GM12878 (cell line): ENCODE measurements around the gene IL4. TPM values are rescaled to one million over a fixed set of nuclear protein-coding genes. Genes with fewer than 3 reads are reported as not detected.

ENCODE experiments used
- ATAC-seq: fragments of 200-7000 bp; cut with Tn5 transposase; 3 replicates; pipeline ENCODE4 v1.9.1; 2020; ENCODE audit warnings: mild to moderate bottlenecking, moderate library complexity
- BruUV-seq: library from RNA; stranded (reverse); fragments of 400-500 nt; replicated peaks from 2 replicates; lab custom pipeline; 2021; lab: Mats Ljungman, UMichigan
- CTCF ChIA-PET: fragments of 300-600 bp; sonication (Branson Sonifier 250); formaldehyde crosslinking; extraction: SDS; loops from one replicate; lab custom pipeline; 2021; ENCODE audit warnings: inconsistent platforms; lab: Yijun Ruan, JAX
- POLR2A ChIA-PET: fragments of 350-600 bp; formaldehyde crosslinking; extraction: SDS; loops from one replicate; lab custom pipeline; 2021; ENCODE audit warnings: inconsistent platforms; lab: Charles Lee
- RAD21 ChIA-PET: fragments of 300-600 bp; sonication (Branson Sonifier 250); formaldehyde crosslinking; loops from one replicate; lab custom pipeline; 2023; ENCODE audit warnings: antibody characterized with exemption; ENCODE audit not compliant: unreplicated experiment; lab: Charles Lee
- SMC1A ChIA-PET: fragments of 300-600 bp; sonication (Branson Sonifier 250); formaldehyde crosslinking; loops from one replicate; lab custom pipeline; 2023; ENCODE audit not compliant: unreplicated experiment, uncharacterized antibody; lab: Charles Lee
- DNase-seq: peaks from one replicate; pipeline ENCODE4 v3.0.0-alpha.2; 2011; ENCODE audit warnings: low read depth, low spot score
- FAIRE-seq: peaks from 3 replicates; lab custom pipeline; 2011; peaks lifted over from hg19 to GRCh38; lab: Jason Lieb, UNC
- H2AFZ ChIP-seq: 2 replicates; pipeline ENCODE4 v1.6.0; 2011; ENCODE audit warnings: low read depth, low read length, control low read depth; ENCODE audit not compliant: control insufficient read depth
- H3K27ac ChIP-seq: 2 replicates; pipeline ENCODE4 v1.5.1; 2011; ENCODE audit warnings: control low read depth; ENCODE audit not compliant: control insufficient read depth, insufficient read depth
- H3K27me3 ChIP-seq, 2 experiments: replicated peaks in 1 of 2; 2 replicates each; pipeline versions ENCODE4 v1.6.0 to v1.6.1; 2011; ENCODE audit warnings: low read length in 1 of 2; ENCODE audit not compliant: control insufficient read depth in 2 of 2, insufficient read depth in 2 of 2
- H3K36me3 ChIP-seq, 2 experiments: 2 replicates each; pipeline ENCODE4 v1.5.1; 2011; ENCODE audit warnings: low read length in 1 of 2; ENCODE audit not compliant: control insufficient read depth in 2 of 2, insufficient read depth in 2 of 2
- H3K4me1 ChIP-seq: 2 replicates; pipeline ENCODE4 v1.6.1; 2011; ENCODE audit warnings: mild to moderate bottlenecking, low read length, moderate library complexity, mixed read lengths; ENCODE audit not compliant: control insufficient read depth, insufficient read depth
- H3K4me2 ChIP-seq: 2 replicates; pipeline ENCODE4 v1.6.0; 2011; ENCODE audit warnings: control low read depth; ENCODE audit not compliant: control insufficient read depth, insufficient read depth
- H3K4me3 ChIP-seq: fragments of 200-600 bp; sonication (generic); 2 replicates; pipeline ENCODE4 v1.5.1; 2016
- H3K79me2 ChIP-seq: 2 replicates; pipeline ENCODE4 v1.6.0; 2011; ENCODE audit warnings: low read length; ENCODE audit not compliant: control insufficient read depth, insufficient read depth
- H3K9ac ChIP-seq: 2 replicates; pipeline ENCODE4 v1.8.0; 2011; ENCODE audit warnings: low read length, control low read depth, mixed read lengths; ENCODE audit not compliant: control insufficient read depth, insufficient read depth
- H3K9me3 ChIP-seq: replicated peaks from 3 replicates; pipeline ENCODE4 v1.5.1; 2011; ENCODE audit warnings: mild to moderate bottlenecking, low read length; ENCODE audit not compliant: control insufficient read depth, insufficient read depth
- H4K20me1 ChIP-seq: 2 replicates; pipeline ENCODE4 v1.6.0; 2011; ENCODE audit not compliant: control insufficient read depth, insufficient read depth
- BCL11A ChIP-seq: IDR thresholded peaks from 2 replicates; pipeline ENCODE4 v1.6.1; 2011; ENCODE audit warnings: low read depth, low read length
- BHLHE40 ChIP-seq, 2 experiments: fragments of 450-650 bp in 1 of 2; IDR thresholded peaks; 2 replicates each; pipeline ENCODE4 v1.6.1; 2011 to 2017; ENCODE audit warnings: low read depth in 2 of 2, borderline replicate concordance in 1 of 2, improper control_type of control experiment in 1 of 2, low read length in 1 of 2, mild to moderate bottlenecking in 1 of 2
- CREB1 ChIP-seq: IDR thresholded peaks from 2 replicates; pipeline ENCODE4 v1.6.1; 2012; ENCODE audit warnings: low read depth, mild to moderate bottlenecking, inconsistent platforms
- IKZF1 ChIP-seq: fragments of 450-650 bp; conservative IDR thresholded peaks from 2 replicates; pipeline ENCODE4 v1.6.1; 2017; ENCODE audit warnings: antibody characterized with exemption, mild to moderate bottlenecking
- IKZF2 ChIP-seq, 2 experiments: fragments of 450-650 bp; IDR thresholded peaks; 2 replicates each; pipeline ENCODE4 v1.6.1; 2017; ENCODE audit warnings: mild to moderate bottlenecking in 2 of 2, moderate library complexity in 2 of 2
- IRF4 ChIP-seq: IDR thresholded peaks from 2 replicates; pipeline ENCODE4 v1.6.1; 2011; ENCODE audit warnings: low read depth, low read length
- MTA2 ChIP-seq: fragments of 450-650 bp; IDR thresholded peaks from 2 replicates; pipeline ENCODE4 v1.6.1; 2016; ENCODE audit warnings: low read depth, mild to moderate bottlenecking, moderate library complexity
- RAD51 ChIP-seq: fragments of 450-650 bp; IDR thresholded peaks from 2 replicates; pipeline ENCODE4 v1.6.1; 2016; ENCODE audit warnings: moderate library complexity, mild to moderate bottlenecking, inconsistent platforms
- SPI1 ChIP-seq: IDR thresholded peaks from 2 replicates; pipeline ENCODE4 v1.6.1; 2011; ENCODE audit warnings: low read depth, mild to moderate bottlenecking, low read length, moderate library complexity, borderline replicate concordance; ENCODE audit not compliant: insufficient read depth
- SRF ChIP-seq, 2 experiments: IDR thresholded peaks; 2 replicates each; pipeline ENCODE4 v1.6.1; 2011; ENCODE audit warnings: low read depth in 2 of 2, low read length in 2 of 2, mild to moderate bottlenecking in 1 of 2, moderate library complexity in 1 of 2
- TCF3 ChIP-seq: IDR thresholded peaks from 2 replicates; pipeline ENCODE4 v1.6.1; 2012; ENCODE audit warnings: low read depth, mild to moderate bottlenecking, low read length, borderline replicate concordance; ENCODE audit not compliant: insufficient read depth
- ZNF274 ChIP-seq: IDR thresholded peaks from one replicate; pipeline ENCODE4 v1.8.0; 2011; ENCODE audit not compliant: insufficient read length, insufficient read depth
- WGBS: methylation state at CpG from one replicate; pipeline ENCODE4 v1.1.6; 2016; ENCODE audit warnings: low lambda C conversion rate; ENCODE audit not compliant: insufficient replicate concordance, insufficient coverage; ENCODE audit errors: missing lambda C conversion rate; 5-methylcytosine and 5-hydroxymethylcytosine counted together
- in situ Hi-C: fragments of 300-500 bp; cut with MboI; formaldehyde crosslinking; loops from 9 replicates; pipeline ENCODE4 v1.14.3; 2018; ENCODE audit warnings: mixed read lengths
- intact Hi-C: fragments of 100-400 bp; cut with micrococcal nuclease; formaldehyde crosslinking; loops from one replicate; pipeline ENCODE4 v1.14.2; 2022; ENCODE audit not compliant: unreplicated experiment
- polyA plus RNA-seq, 11 experiments: library from polyadenylated mRNA; depleted of rRNA in 4 of 11; unstranded in 6 of 11; stranded (reverse) in 5 of 11; fragments of >200 nt; fragmentation: Nextera tagmentation in 4 of 11; fragmentation: Illumina TruSeq in 1 of 11; extraction: Ambion mirVana in 4 of 11; extraction: Trizol in 1 of 11; gene quantifications; 1 replicate in 1 of 11; 2 replicates in 10 of 11; pipeline versions ENCODE4 v1.2.1 to v1.2.3, GENCODE V29; 2011 to 2016; ENCODE audit warnings: inconsistent platforms in 2 of 11, missing spikeins in 2 of 11, low read depth in 1 of 11
- total RNA-seq, 4 experiments: library from RNA; depleted of rRNA in 3 of 4; stranded (reverse); fragments of >200 nt in 3 of 4; fragmentation: Illumina TruSeq in 1 of 4; extraction: Trizol in 1 of 4; gene quantifications; 2 replicates each; pipeline versions ENCODE4 v1.2.1 to v1.2.3, GENCODE V29; 2013 to 2021
- TF ChIP-seq, protein P1 (sequence below): fragments of 450-650 bp; IDR thresholded peaks from 2 replicates; pipeline ENCODE4 v1.6.1; 2017; ENCODE audit warnings: low read depth, mild to moderate bottlenecking, moderate library complexity
- TF ChIP-seq, protein P2 (sequence below): fragments of 450-650 bp; IDR thresholded peaks from 2 replicates; pipeline ENCODE4 v1.6.1; 2016; ENCODE audit warnings: mild to moderate bottlenecking
- TF ChIP-seq, protein P3 (sequence below): fragments of 450-650 bp; IDR thresholded peaks from 2 replicates; pipeline ENCODE4 v1.6.1; 2017; ENCODE audit warnings: mild to moderate bottlenecking, moderate library complexity

Gene IL4
- total and polyA plus RNA-seq, 10 of the 15 experiments (the other 5 are each of a cell fraction or from before 2014, with no cell fraction given): 0.20 to 0.80 (median 0.50) TPM; not detected in 7

DNA sequence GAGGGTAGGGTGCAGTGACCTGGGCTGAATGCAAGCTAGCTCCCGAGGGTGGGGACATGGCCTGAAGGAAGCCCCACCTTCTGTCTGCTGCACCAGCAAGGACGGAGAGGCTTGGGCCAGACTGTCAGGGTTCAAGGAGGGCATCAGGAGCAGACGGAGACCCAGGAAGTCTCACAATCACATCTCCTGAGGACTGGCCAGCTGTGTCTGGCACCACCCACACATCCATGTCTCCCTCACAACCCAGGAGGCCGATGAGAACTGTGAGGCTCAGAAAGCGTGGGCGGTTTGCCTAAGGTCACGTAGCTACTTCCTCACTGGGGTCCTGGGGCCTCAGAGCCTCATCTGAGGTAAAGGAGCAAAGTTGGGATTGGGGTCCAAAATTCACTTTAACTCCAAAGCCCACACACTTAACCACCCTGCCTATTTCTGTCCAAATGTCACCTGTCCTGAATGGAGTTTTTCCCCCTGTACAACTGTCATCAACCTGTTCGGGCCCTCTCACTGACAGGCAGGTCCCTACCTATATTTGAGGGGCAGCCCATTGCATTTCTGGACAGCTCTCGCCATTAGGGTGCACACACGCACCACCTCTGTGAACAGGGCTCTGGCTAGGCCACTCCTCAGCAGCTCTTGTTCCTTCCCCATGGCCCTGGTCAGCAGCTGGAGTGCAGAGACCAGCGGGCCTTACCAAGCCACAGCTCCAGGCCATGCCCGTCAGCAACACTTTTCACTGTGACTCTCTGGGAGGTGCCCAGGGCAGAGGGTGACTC, 12.4 kb upstream of the IL4 start:
- SMC1A ChIA-PET: interaction anchor here (0.6 to 12.1 kb wide), 33 partner anchors 11 to 445 kb away, joined by 3 to 156 read pairs (median 4); partner anchors contain the start of genes CCNI2, GDF9, IL4 and KIF3A
- intact Hi-C loops: loop anchor here (2.0 to 5.0 kb wide), 9 partner anchors 21 to 239 kb away; partner anchors contain the start of genes GDF9, KIF3A and UQCRQ
- peak overlapping the region; percentile 84 for H2AFZ ChIP-seq
- peak overlapping the region; percentile 54 for H3K9ac ChIP-seq
- RAD21 ChIA-PET: interaction anchor here (0.8 to 9.2 kb wide), 34 partner anchors 11 to 247 kb away, joined by 3 to 148 read pairs (median 5); partner anchors contain the start of genes CCNI2, IL4, KIF3A and RAD50
- H3K4me3 ChIP-seq: no peak overlapping the region
- POLR2A ChIA-PET: interaction anchor here (0.7 to 10.8 kb wide), 10 partner anchors 13 to 140 kb away, joined by 3 to 118 read pairs (median 6); partner anchors contain the start of genes CCNI2, IL4 and KIF3A
- H3K27ac ChIP-seq: peak overlapping the region; percentile 96
- no peaks in the 10 kb centered on the region for H3K36me3 ChIP-seq
- 55% methylated on average over 12 of the region's 12 CpGs for WGBS
- H3K79me2 ChIP-seq: no peaks in the 10 kb centered on the region
- CTCF ChIA-PET: interaction anchor here (0.7 to 7.0 kb wide), 24 partner anchors 9 to 442 kb away, joined by 3 to 58 read pairs (median 4); partner anchors contain the start of genes IL4 and KIF3A
- ATAC-seq (peak; percentile 2), DNase-seq (no peak), FAIRE-seq (peak; percentile 35)
- no peaks in the 10 kb centered on the region for H4K20me1 ChIP-seq
- no peaks in the 10 kb centered on the region for H3K9me3 ChIP-seq
- H3K4me1 ChIP-seq: peaks cover 73% of the 10 kb centered on the region
- in situ Hi-C loops: no loop called here
- peak overlapping the region; percentile 59 for H3K4me2 ChIP-seq
- no peaks in the 10 kb centered on the region for H3K27me3 ChIP-seq
- BruUV-seq: no TSS peak
- peak; percentile 86 for TF ChIP-seq SPI1
- no peak for TF ChIP-seq CREB1
- TF ChIP-seq, protein P1, sequence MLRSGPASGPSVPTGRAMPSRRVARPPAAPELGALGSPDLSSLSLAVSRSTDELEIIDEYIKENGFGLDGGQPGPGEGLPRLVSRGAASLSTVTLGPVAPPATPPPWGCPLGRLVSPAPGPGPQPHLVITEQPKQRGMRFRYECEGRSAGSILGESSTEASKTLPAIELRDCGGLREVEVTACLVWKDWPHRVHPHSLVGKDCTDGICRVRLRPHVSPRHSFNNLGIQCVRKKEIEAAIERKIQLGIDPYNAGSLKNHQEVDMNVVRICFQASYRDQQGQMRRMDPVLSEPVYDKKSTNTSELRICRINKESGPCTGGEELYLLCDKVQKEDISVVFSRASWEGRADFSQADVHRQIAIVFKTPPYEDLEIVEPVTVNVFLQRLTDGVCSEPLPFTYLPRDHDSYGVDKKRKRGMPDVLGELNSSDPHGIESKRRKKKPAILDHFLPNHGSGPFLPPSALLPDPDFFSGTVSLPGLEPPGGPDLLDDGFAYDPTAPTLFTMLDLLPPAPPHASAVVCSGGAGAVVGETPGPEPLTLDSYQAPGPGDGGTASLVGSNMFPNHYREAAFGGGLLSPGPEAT: peak; percentile 58; the same call in 1 of the 2 replicates
- TF ChIP-seq MTA2: peak; percentile 57; the same call in 1 of the 2 replicates
- no peak for TF ChIP-seq ZNF274
- TF ChIP-seq TCF3: 0 out of 2 replicates have a peak, but pooled peaks have one; percentile 50
- peak; percentile 76 to 82 for TF ChIP-seq IKZF2 (IDR thresholded peaks at IDR 0.05)
- TF ChIP-seq, protein P2, sequence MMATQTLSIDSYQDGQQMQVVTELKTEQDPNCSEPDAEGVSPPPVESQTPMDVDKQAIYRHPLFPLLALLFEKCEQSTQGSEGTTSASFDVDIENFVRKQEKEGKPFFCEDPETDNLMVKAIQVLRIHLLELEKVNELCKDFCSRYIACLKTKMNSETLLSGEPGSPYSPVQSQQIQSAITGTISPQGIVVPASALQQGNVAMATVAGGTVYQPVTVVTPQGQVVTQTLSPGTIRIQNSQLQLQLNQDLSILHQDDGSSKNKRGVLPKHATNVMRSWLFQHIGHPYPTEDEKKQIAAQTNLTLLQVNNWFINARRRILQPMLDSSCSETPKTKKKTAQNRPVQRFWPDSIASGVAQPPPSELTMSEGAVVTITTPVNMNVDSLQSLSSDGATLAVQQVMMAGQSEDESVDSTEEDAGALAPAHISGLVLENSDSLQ: peak; percentile 43; the same call in 1 of the 2 replicates
- peak; percentile 36; the same call in 1 of the 2 replicates for TF ChIP-seq BCL11A
- TF ChIP-seq BHLHE40 (IDR thresholded peaks at IDR 0.05; ENCODE audit: borderline replicate concordance in 1 of 2, low read depth in 2 of 2, low read length in 1 of 2): peak in 1 of 2 experiments; percentile 52; a peak in 1 of 4 replicates
- TF ChIP-seq IKZF1: peak; percentile 95
- TF ChIP-seq IRF4: peak; percentile 44; the same call in 1 of the 2 replicates
- 0 out of 2 replicates have a peak, but pooled peaks have one; percentile 21 for TF ChIP-seq RAD51
- TF ChIP-seq, protein P3, sequence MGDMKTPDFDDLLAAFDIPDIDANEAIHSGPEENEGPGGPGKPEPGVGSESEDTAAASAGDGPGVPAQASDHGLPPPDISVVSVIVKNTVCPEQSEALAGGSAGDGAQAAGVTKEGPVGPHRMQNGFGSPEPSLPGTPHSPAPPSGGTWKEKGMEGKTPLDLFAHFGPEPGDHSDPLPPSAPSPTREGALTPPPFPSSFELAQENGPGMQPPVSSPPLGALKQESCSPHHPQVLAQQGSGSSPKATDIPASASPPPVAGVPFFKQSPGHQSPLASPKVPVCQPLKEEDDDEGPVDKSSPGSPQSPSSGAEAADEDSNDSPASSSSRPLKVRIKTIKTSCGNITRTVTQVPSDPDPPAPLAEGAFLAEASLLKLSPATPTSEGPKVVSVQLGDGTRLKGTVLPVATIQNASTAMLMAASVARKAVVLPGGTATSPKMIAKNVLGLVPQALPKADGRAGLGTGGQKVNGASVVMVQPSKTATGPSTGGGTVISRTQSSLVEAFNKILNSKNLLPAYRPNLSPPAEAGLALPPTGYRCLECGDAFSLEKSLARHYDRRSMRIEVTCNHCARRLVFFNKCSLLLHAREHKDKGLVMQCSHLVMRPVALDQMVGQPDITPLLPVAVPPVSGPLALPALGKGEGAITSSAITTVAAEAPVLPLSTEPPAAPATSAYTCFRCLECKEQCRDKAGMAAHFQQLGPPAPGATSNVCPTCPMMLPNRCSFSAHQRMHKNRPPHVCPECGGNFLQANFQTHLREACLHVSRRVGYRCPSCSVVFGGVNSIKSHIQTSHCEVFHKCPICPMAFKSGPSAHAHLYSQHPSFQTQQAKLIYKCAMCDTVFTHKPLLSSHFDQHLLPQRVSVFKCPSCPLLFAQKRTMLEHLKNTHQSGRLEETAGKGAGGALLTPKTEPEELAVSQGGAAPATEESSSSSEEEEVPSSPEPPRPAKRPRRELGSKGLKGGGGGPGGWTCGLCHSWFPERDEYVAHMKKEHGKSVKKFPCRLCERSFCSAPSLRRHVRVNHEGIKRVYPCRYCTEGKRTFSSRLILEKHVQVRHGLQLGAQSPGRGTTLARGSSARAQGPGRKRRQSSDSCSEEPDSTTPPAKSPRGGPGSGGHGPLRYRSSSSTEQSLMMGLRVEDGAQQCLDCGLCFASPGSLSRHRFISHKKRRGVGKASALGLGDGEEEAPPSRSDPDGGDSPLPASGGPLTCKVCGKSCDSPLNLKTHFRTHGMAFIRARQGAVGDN: peak; percentile 76
- TF ChIP-seq SRF (IDR thresholded peaks at IDR 0.05; ENCODE audit: low read depth in 2 of 2, low read length in 2 of 2): no peak
